HEK293 (cell line): Measurements from ENCODE around the gene ZSCAN26.

Experiments used
- CTCF ChIA-PET: fragments of 350-600 bp; formaldehyde crosslinking; extraction: SDS; loops from one replicate; lab custom pipeline; 2021; ENCODE audit warnings: antibody characterized with exemption; lab: Yijun Ruan, JAX
- POLR2A ChIA-PET: fragments of 300-600 bp; formaldehyde crosslinking; extraction: SDS; loops from one replicate; lab custom pipeline; 2020; ENCODE audit warnings: antibody characterized with exemption, inconsistent platforms; lab: Yijun Ruan, JAX
- H3K27ac ChIP-seq: fragments of 200-500 bp; sonication (Bioruptor generic); 2 replicates; pipeline ENCODE4 v1.5.1; 2014; ENCODE audit warnings: low read depth, low read length, control low read depth, inconsistent platforms; ENCODE audit errors: extremely low read depth
- H3K36me3 ChIP-seq, 2 experiments: fragments of 200-500 bp in 1 of 2; sonication (Bioruptor generic) in 1 of 2; 1 replicate in 1 of 2; 2 replicates in 1 of 2; pipeline ENCODE4 v1.5.1; 2014 to 2017; ENCODE audit warnings: inconsistent platforms in 2 of 2, low read length in 2 of 2; ENCODE audit not compliant: control insufficient read depth in 2 of 2, insufficient read depth in 1 of 2
- H3K4me1 ChIP-seq: fragments of 200-500 bp; sonication (Bioruptor generic); 2 replicates; pipeline ENCODE4 v1.5.1; 2014; ENCODE audit warnings: mild to moderate bottlenecking, low read length, inconsistent platforms; ENCODE audit not compliant: control insufficient read depth, insufficient read depth
- H3K4me3 ChIP-seq: 2 replicates; pipeline ENCODE4 v1.5.1; 2011; ENCODE audit warnings: low read depth, mild to moderate bottlenecking, control low read depth, low read length, moderate library complexity
- H3K9me3 ChIP-seq: fragments of 200-500 bp; sonication (Bioruptor generic); 2 replicates; pipeline ENCODE4 v1.5.1; 2014; ENCODE audit warnings: low read depth, low read length, inconsistent platforms; ENCODE audit not compliant: control insufficient read depth, insufficient read depth
- MYNN ChIP-seq: fragments of 450-650 bp; formaldehyde crosslinking; IDR thresholded peaks from 2 replicates; pipeline ENCODE4 v1.5.1; 2016; ENCODE audit warnings: missing biosample characterization, missing genetic modification characterization, borderline replicate concordance
- MZF1 ChIP-seq: fragments of 450-650 bp; formaldehyde crosslinking; IDR thresholded peaks from 2 replicates; pipeline ENCODE4 v1.5.1; 2017; ENCODE audit warnings: missing biosample characterization, missing genetic modification characterization, borderline replicate concordance
- SP3 ChIP-seq: fragments of 450-650 bp; formaldehyde crosslinking; IDR thresholded peaks from 2 replicates; pipeline ENCODE4 v1.5.1; 2016; ENCODE audit warnings: missing biosample characterization, missing genetic modification characterization
- SP7 ChIP-seq: fragments of 450-650 bp; formaldehyde crosslinking; IDR thresholded peaks from 2 replicates; pipeline ENCODE4 v1.5.1; 2016; ENCODE audit warnings: missing biosample characterization, missing genetic modification characterization
- TRIM28 ChIP-seq: IDR thresholded peaks from 2 replicates; pipeline ENCODE4 v1.6.1; 2011; ENCODE audit warnings: low read length, control low read depth, borderline replicate concordance
- TSHZ1 ChIP-seq: fragments of 450-650 bp; formaldehyde crosslinking; IDR thresholded peaks from 2 replicates; pipeline ENCODE4 v1.5.1; 2016; ENCODE audit warnings: missing biosample characterization, missing genetic modification characterization, borderline replicate concordance
- ZNF10 ChIP-seq: fragments of 450-650 bp; formaldehyde crosslinking; IDR thresholded peaks from 2 replicates; pipeline ENCODE4 v1.5.1; 2017; ENCODE audit warnings: missing biosample characterization, missing genetic modification characterization
- ZNF184 ChIP-seq: fragments of 450-650 bp; IDR thresholded peaks from 2 replicates; pipeline ENCODE4 v1.5.1; 2018; ENCODE audit warnings: missing biosample characterization, mild to moderate bottlenecking, missing genetic modification characterization
- ZNF248 ChIP-seq: fragments of 450-650 bp; formaldehyde crosslinking; IDR thresholded peaks from 2 replicates; pipeline ENCODE4 v1.5.1; 2017; ENCODE audit warnings: missing biosample characterization, missing genetic modification characterization
- ZNF362 ChIP-seq: fragments of 450-650 bp; formaldehyde crosslinking; IDR thresholded peaks from 2 replicates; pipeline ENCODE4 v1.5.1; 2016; ENCODE audit warnings: missing biosample characterization, missing genetic modification characterization
- ZNF366 ChIP-seq: fragments of 450-650 bp; formaldehyde crosslinking; conservative IDR thresholded peaks from 2 replicates; pipeline ENCODE4 v1.5.1; 2016; ENCODE audit warnings: missing biosample characterization, missing genetic modification characterization
- ZNF660 ChIP-seq: fragments of 450-650 bp; IDR thresholded peaks from 2 replicates; pipeline ENCODE4 v1.5.1; 2018; ENCODE audit warnings: missing biosample characterization, mild to moderate bottlenecking, missing genetic modification characterization
- ZNF677 ChIP-seq: fragments of 450-650 bp; IDR thresholded peaks from 2 replicates; pipeline ENCODE4 v1.5.0; 2018; ENCODE audit warnings: missing biosample characterization, mild to moderate bottlenecking, missing genetic modification characterization, moderate library complexity
- ZSCAN16 ChIP-seq: fragments of 450-650 bp; formaldehyde crosslinking; IDR thresholded peaks from 2 replicates; pipeline ENCODE4 v1.5.1; 2016; ENCODE audit warnings: missing biosample characterization, missing genetic modification characterization

Gene ZSCAN26

GRCh38 chr6:28266563-28266961, 381 bp upstream of the ZSCAN26 start:
- peaks cover 20% of the 10 kb centered on the region; the same call in 1 of the 2 replicates for H3K4me1 ChIP-seq
- H3K4me3 ChIP-seq = peak overlapping the region; percentile 89
- POLR2A ChIA-PET = interaction anchor here (0.7 to 3.4 kb wide), 25 partner anchors 9 to 340 kb away, joined by 3 to 62 read pairs (median 5); partner anchors contain the start of genes PGBD1, ZKSCAN3, ZKSCAN4 and ZKSCAN8
- TF ChIP-seq TRIM28 = no peak
- no peak for TF ChIP-seq TSHZ1
- no peak for TF ChIP-seq ZNF10 (tag by site-specific recombination)
- H3K9me3 ChIP-seq = no peaks in the 10 kb centered on the region
- H3K27ac ChIP-seq = peak overlapping the region; percentile 77; the same call in 1 of the 2 replicates
- CTCF ChIA-PET = interaction anchor here (0.7 to 3.3 kb wide), 4 partner anchors 14 to 319 kb away, joined by 4 to 19 read pairs (median 6); partner anchors contain the start of gene PGBD1
- H3K36me3 ChIP-seq = peaks cover 0 to 2% of the 10 kb centered on the region in 2 experiments; a peak in 1 of 3 replicates

GRCh38 chr6:28267695-28268059, 734 bp downstream of the ZSCAN26 start:
- Histone ChIP-seq H3K36me3 (peaks cover 4 to 13% of the 10 kb centered on the region in 2 experiments; a peak in 1 of 3 replicates), H3K9me3 (no peaks in the 10 kb centered on the region), H3K4me3 (peak overlapping the region; percentile 89), H3K4me1 (peaks cover 20% of the 10 kb centered on the region; the same call in 1 of the 2 replicates), H3K27ac (peak overlapping the region; percentile 77; the same call in 1 of the 2 replicates)
- POLR2A ChIA-PET = interaction anchor here (0.8 to 3.4 kb wide), 22 partner anchors 8 to 429 kb away, joined by 3 to 62 read pairs (median 6); partner anchors contain the start of genes PGBD1, ZKSCAN4, ZKSCAN8 and ZSCAN16
- CTCF ChIA-PET = interaction anchor here (0.6 to 3.3 kb wide), 9 partner anchors 11 to 1417 kb away, joined by 3 to 19 read pairs (median 4); partner anchors contain the start of gene PGBD1
- TF ChIP-seq MZF1 (tag by site-specific recombination) = no peak

GRCh38 chr6:28269492-28269891, 2.5 kb downstream of the ZSCAN26 start:
- Histone ChIP-seq H3K9me3 (no peaks in the 10 kb centered on the region), H3K4me3 (no peak overlapping the region), H3K36me3 (peaks cover 17 to 31% of the 10 kb centered on the region in 2 experiments; a peak in 2 of 3 replicates), H3K27ac (no peak overlapping the region), H3K4me1 (peaks cover 10% of the 10 kb centered on the region; the same call in 1 of the 2 replicates)
- ChIA-PET CTCF (interaction anchor here (0.6 kb wide), 1 partner anchor 13 kb away, joined by 3 read pairs; no protein-coding TSS in a partner anchor), POLR2A (interaction anchor here (1.2 to 2.2 kb wide), 3 partner anchors 12 to 86 kb away, joined by 3 to 6 read pairs (median 3); partner anchors contain the start of genes PGBD1 and ZKSCAN4)
- TF ChIP-seq ZNF660 (tag by site-specific recombination) = 0 out of 2 replicates have a peak, but pooled peaks have one; percentile 42
- TF ChIP-seq ZNF677 (tag by site-specific recombination) = no peak
- TF ChIP-seq ZSCAN16 (tag by site-specific recombination) = no peak
- peak; percentile 93 for TF ChIP-seq ZNF10 (tag by site-specific recombination)
- TF ChIP-seq ZNF366 (tag by site-specific recombination) = 0 out of 2 replicates have a peak, but pooled peaks have one; percentile 14
- TF ChIP-seq ZNF362 (tag by site-specific recombination) = peak; percentile 70; the same call in 1 of the 2 replicates
- TF ChIP-seq MYNN (tag by site-specific recombination) = peak; percentile 31; the same call in 1 of the 2 replicates
- TF ChIP-seq ZNF248 (tag by site-specific recombination) = no peak
- peak; percentile 54; the same call in 1 of the 2 replicates for TF ChIP-seq ZNF184 (tag by site-specific recombination)
- TF ChIP-seq SP3 (tag by site-specific recombination) = 0 out of 2 replicates have a peak, but pooled peaks have one; percentile 15
- TF ChIP-seq SP7 = peak; percentile 65
